BJ (cell line): Measurements from ENCODE around the gene RGS3. TPM values are rescaled to one million over a fixed set of nuclear protein-coding genes. Genes with fewer than 3 reads are reported as not detected.

Experiments used
- CTCF ChIA-PET: fragments of 350-600 bp; formaldehyde crosslinking; extraction: SDS; loops from one replicate; lab custom pipeline; 2021; ENCODE audit warnings: antibody characterized with exemption, inconsistent platforms; lab: Yijun Ruan, JAX
- POLR2A ChIA-PET: fragments of 300-600 bp; sonication (Branson Sonifier 250); formaldehyde crosslinking; extraction: SDS; loops from one replicate; lab custom pipeline; 2021; ENCODE audit warnings: antibody characterized with exemption; lab: Charles Lee
- DNase-seq: peaks from one replicate; pipeline ENCODE4 v3.0.0-alpha.2; 2011; ENCODE audit warnings: low read depth
- H3K27me3 ChIP-seq: 2 replicates; pipeline ENCODE4 v1.6.0; 2011; ENCODE audit warnings: low read length; ENCODE audit not compliant: control insufficient read depth, insufficient read depth
- H3K36me3 ChIP-seq: 2 replicates; pipeline ENCODE4 v1.5.1; 2011; ENCODE audit warnings: low read length; ENCODE audit not compliant: control insufficient read depth, insufficient read depth
- H3K4me3 ChIP-seq: 2 replicates; pipeline ENCODE4 v1.5.1; 2011; ENCODE audit warnings: low read depth, mild to moderate bottlenecking, control low read depth, low read length
- polyA plus RNA-seq: library from polyadenylated mRNA; depleted of rRNA; stranded (reverse); fragments of >200 nt; gene quantifications from 2 replicates; pipeline ENCODE4 v1.2.3, GENCODE V29; 2011
- TF ChIP-seq, protein P1 (sequence below): IDR thresholded peaks from 2 replicates; pipeline ENCODE4 v1.5.1; 2011; ENCODE audit warnings: low read depth, mild to moderate bottlenecking, control low read depth, inconsistent platforms, low read length, moderate library complexity; ENCODE audit not compliant: insufficient read depth

RGS3 gene
- polyA plus RNA-seq, 1 experiment: 66.4 TPM

DNA sequence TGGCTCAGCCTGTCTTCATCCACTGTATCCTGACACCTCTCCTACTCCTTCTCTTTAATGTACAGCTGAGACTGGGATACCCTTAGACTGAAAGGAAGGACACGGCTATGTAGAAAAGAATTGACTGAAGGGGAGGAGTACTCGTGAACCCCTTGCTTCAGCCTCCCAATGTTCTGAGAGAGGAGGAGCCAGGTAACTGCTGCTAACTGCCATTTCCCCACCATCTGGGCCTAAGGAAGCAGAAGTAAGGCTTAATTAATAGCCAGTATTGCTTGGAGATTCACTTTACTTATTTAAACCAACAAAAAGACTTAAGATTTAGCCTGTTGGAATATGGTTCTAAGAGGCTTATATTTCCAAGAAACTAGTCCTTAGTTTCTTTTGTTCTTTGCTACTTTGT, 18.8 kb upstream of the RGS3 start:
- Histone ChIP-seq H3K27me3 (no peaks in the 10 kb centered on the region), H3K36me3 (no peaks in the 10 kb centered on the region), H3K4me3 (no peak overlapping the region)
- CTCF ChIA-PET: interaction anchor here (0.7 to 10.1 kb wide), 7 partner anchors 12 to 210 kb away, joined by 3 to 288 read pairs (median 13); no protein-coding TSS in a partner anchor
- POLR2A ChIA-PET: no interaction called here
- TF ChIP-seq, protein P1, sequence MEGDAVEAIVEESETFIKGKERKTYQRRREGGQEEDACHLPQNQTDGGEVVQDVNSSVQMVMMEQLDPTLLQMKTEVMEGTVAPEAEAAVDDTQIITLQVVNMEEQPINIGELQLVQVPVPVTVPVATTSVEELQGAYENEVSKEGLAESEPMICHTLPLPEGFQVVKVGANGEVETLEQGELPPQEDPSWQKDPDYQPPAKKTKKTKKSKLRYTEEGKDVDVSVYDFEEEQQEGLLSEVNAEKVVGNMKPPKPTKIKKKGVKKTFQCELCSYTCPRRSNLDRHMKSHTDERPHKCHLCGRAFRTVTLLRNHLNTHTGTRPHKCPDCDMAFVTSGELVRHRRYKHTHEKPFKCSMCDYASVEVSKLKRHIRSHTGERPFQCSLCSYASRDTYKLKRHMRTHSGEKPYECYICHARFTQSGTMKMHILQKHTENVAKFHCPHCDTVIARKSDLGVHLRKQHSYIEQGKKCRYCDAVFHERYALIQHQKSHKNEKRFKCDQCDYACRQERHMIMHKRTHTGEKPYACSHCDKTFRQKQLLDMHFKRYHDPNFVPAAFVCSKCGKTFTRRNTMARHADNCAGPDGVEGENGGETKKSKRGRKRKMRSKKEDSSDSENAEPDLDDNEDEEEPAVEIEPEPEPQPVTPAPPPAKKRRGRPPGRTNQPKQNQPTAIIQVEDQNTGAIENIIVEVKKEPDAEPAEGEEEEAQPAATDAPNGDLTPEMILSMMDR: no peak
- DNase-seq: no peak

DNA sequence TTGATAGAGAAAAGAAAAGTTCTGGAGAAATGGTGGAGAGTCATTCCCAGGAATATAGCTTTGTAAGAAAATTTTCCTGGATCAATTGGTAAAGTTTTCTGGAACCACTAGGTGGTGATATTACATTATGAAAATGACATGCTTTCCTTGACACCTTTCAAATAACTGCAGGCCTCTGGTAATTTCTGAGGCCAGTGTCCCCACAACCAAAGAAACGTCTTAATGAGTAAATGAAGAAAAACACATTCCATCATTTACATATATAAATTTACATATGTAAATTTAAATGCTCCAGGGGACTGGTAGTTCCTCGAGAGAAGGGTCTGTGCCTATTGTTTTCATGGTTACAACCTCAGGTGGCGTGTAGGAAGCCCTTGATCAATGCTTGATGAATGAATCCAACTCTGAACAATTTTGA, 17.2 kb upstream of the RGS3 start:
- no peaks in the 10 kb centered on the region for H3K36me3 ChIP-seq
- CTCF ChIA-PET: interaction anchor here (0.6 to 10.1 kb wide), 26 partner anchors 8 to 239 kb away, joined by 3 to 288 read pairs (median 4); partner anchors contain the start of genes C9orf43, CDC26, POLE3 and PRPF4
- no peak overlapping the region for H3K4me3 ChIP-seq
- POLR2A ChIA-PET: no interaction called here
- no peaks in the 10 kb centered on the region for H3K27me3 ChIP-seq
- DNase-seq: no peak
- TF ChIP-seq, protein P1: peak; percentile 49

DNA sequence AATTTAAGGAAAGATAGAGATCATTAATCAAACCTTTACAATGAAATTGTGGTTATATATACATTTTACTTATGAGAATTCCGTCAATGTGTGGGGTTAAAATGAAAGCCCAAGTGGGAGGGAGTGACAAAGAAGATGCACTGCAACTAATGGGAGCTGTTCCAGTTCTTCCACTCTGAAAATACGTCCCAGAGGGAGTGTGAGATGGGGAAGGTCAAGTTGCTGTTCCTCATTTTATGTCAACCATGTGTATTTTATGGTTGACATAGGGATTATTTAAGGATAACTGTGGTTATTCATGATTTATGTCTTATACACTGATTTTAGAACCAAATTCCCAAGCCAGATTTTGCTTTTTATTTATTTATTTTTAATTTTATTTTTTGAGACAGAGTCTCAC, 14.2 kb upstream of the RGS3 start:
- CTCF ChIA-PET: interaction anchor here (2.6 to 10.1 kb wide), 3 partner anchors 130 to 206 kb away, joined by 9 to 288 read pairs (median 157); no protein-coding TSS in a partner anchor
- TF ChIP-seq, protein P1: no peak
- no peaks in the 10 kb centered on the region for H3K27me3 ChIP-seq
- DNase-seq: no peak
- no peaks in the 10 kb centered on the region for H3K36me3 ChIP-seq
- POLR2A ChIA-PET: no interaction called here
- H3K4me3 ChIP-seq: no peak overlapping the region

DNA sequence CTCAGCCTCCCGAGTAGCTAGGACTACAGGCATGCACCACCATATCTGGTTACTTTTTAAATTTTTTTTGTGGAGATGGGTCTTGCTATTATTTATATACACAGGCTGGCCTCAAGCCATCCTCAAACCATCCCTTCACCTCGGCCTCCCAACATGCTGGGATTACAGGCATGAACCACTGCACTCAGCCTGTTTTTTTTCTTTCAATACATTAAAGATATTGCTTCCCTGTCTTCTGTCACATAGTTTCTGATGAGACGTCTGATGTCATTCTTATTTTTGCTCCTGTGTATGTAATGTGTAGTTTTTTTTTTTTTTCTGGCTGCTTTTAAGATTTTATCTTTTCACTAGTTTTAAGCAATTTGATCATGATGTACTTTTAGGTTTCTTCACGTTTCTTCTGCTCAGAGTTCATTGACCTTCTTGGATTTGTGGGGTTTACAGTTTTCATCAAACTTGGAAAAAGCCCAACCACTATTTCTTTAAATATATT, 11.4 kb upstream of the RGS3 start:
- Histone ChIP-seq H3K27me3 (no peaks in the 10 kb centered on the region), H3K4me3 (no peak overlapping the region), H3K36me3 (no peaks in the 10 kb centered on the region)
- CTCF ChIA-PET: interaction anchor here (1.1 to 10.1 kb wide), 3 partner anchors 118 to 203 kb away, joined by 3 to 288 read pairs (median 157); no protein-coding TSS in a partner anchor
- TF ChIP-seq, protein P1: no peak
- POLR2A ChIA-PET: no interaction called here
- DNase-seq: no peak

DNA sequence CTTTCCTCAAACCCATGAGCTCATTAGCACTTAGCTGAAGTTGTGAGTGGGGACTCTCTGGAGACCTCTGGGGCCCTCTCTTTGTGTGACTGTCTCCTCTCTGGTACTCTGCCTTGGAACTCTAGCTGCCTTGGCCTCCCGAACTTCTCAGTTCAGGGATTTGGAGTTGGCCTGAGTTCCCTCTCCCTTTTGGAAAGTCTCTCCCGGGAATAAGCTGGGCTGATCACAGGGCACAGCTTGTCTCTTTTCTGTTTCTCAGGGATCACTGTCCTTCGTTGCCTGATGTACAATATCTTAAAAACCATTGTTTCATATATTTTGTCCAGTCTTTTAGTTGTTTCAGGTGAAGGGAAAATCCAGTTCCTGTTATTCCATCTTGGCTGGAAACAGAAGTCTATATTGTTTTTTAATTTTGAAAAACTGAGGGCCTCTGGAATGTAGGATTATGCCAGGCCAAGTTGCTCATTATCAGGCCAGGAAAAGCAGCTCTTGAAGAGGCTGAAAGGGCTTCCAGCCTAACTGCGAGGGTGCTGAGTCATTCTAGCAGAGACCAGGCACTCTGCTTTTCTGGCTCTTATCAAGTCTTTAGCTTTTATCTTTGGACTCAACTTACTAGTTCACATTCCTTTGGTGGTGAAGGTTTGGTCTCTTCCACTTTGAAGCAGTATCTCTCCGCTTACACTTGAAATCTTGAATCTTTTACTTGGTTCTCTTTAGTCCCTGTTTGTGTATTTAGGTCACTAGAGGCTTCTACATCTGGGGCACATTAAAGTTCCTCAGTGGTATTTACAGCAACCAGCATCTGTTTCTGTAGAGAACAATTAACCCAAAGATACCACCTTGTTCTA, 8.4 kb upstream of the RGS3 start:
- H3K27me3 ChIP-seq: no peaks in the 10 kb centered on the region
- CTCF ChIA-PET: interaction anchor here (0.8 to 2.8 kb wide), 10 partner anchors 9 to 203 kb away, joined by 3 to 27 read pairs (median 9); no protein-coding TSS in a partner anchor
- no peaks in the 10 kb centered on the region for H3K36me3 ChIP-seq
- TF ChIP-seq, protein P1: no peak
- POLR2A ChIA-PET: interaction anchor here (0.6 to 1.4 kb wide), 4 partner anchors 52 to 195 kb away, joined by 3 to 18 read pairs (median 4); no protein-coding TSS in a partner anchor
- DNase-seq: peak; percentile 59
- no peak overlapping the region for H3K4me3 ChIP-seq
